ENCODE results near the gene CSPG5. TPM values are rescaled to one million over a fixed set of nuclear protein-coding genes. Genes with fewer than 3 reads are reported as not detected.

The CSPG5 gene
- total RNA-seq, 3 donors from 2014 or later: 0.58 to 1.7 (median 0.60) TPM

DNA sequence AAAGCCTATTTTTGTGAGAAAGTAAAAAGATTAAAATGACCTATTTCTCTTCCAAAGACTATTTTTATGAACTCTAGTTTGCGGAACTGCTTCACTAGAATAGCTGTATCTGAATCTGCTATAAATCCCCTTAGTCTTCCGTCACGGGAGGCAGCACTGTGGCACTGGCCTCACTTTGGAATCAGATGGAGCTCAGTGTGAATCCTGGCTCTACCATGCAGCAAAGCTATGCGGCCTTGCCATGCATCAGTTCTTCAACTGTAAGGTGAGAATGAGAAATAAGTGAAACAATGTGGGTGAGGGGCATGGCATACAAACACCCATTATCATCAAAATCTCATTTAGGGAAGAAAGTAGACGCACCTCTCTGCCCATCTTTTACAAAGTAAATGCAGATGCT is 27.5 kb upstream of the CSPG5 start:
- intact Hi-C loops (cut with DNase I, micrococcal nuclease): no loop called here
- H3K4me3 ChIP-seq: no peak overlapping the region
- H3K4me1 ChIP-seq (ENCODE audit: low read depth): peaks cover 28% of the 10 kb centered on the region
- TF ChIP-seq, protein P1, sequence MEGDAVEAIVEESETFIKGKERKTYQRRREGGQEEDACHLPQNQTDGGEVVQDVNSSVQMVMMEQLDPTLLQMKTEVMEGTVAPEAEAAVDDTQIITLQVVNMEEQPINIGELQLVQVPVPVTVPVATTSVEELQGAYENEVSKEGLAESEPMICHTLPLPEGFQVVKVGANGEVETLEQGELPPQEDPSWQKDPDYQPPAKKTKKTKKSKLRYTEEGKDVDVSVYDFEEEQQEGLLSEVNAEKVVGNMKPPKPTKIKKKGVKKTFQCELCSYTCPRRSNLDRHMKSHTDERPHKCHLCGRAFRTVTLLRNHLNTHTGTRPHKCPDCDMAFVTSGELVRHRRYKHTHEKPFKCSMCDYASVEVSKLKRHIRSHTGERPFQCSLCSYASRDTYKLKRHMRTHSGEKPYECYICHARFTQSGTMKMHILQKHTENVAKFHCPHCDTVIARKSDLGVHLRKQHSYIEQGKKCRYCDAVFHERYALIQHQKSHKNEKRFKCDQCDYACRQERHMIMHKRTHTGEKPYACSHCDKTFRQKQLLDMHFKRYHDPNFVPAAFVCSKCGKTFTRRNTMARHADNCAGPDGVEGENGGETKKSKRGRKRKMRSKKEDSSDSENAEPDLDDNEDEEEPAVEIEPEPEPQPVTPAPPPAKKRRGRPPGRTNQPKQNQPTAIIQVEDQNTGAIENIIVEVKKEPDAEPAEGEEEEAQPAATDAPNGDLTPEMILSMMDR (IDR thresholded peaks at IDR 0.05): no peak
- DNase-seq (no peak), ATAC-seq (no peak)
- H3K36me3 ChIP-seq (ENCODE audit: low read depth): peaks cover 4% of the 10 kb centered on the region
- no peaks in the 10 kb centered on the region for H3K9me3 ChIP-seq

DNA sequence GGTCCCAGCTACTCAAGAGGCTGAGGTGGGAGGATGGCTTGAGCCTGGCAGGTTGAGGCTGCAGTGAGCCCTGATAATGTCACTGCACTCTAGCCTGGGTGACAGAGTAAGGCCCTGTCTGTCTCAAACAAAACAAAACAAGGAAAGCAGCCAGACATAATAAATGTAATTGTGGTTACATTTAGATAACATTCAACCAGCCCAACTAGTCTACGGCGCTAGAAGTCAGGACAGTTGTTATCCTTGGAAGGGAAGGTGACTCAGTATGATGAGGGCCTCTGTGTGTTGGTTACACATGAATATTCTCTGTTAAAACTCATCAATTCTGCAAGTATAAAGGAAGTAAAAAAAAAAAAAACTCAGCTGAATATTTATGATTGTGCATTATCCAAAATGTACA is 27.0 kb upstream of the CSPG5 start:
- Histone ChIP-seq H3K4me3 (no peak overlapping the region), H3K36me3 (ENCODE audit: low read depth) (peaks cover 4% of the 10 kb centered on the region), H3K9me3 (no peaks in the 10 kb centered on the region), H3K4me1 (ENCODE audit: low read depth) (peaks cover 28% of the 10 kb centered on the region)
- ATAC-seq (peak; percentile 88), DNase-seq (peak in 1 of 3 donors; percentile 24)
- intact Hi-C loops (cut with DNase I, micrococcal nuclease): no loop called here
- TF ChIP-seq, protein P1 (IDR thresholded peaks at IDR 0.05): no peak

DNA sequence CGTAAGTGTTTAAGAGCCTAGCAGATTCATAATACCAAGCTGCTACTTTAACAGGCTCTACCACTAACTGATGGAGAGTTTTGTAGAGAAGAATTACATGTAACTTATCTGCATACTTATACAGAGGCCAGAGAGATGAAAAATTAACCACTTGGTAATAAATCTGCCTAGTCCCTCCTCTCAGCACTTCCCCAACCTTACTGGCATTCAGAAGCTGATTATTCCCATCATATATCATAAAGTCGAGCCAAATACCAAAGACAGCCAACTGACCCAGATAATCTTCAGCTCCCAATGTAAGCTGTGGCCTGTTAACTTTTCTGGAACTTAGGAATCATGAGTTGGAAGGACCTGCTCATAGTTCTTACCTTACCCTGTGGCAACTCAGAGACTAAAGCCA is 25.5 kb upstream of the CSPG5 start:
- Histone ChIP-seq H3K9me3 (no peaks in the 10 kb centered on the region), H3K4me3 (no peak overlapping the region), H3K36me3 (ENCODE audit: low read depth) (no peaks in the 10 kb centered on the region), H3K4me1 (ENCODE audit: low read depth) (peaks cover 28% of the 10 kb centered on the region)
- peak; percentile 12 for ATAC-seq
- no peak for DNase-seq
- TF ChIP-seq, protein P1 (IDR thresholded peaks at IDR 0.05): no peak
- intact Hi-C loops (cut with DNase I, micrococcal nuclease): no loop called here

DNA sequence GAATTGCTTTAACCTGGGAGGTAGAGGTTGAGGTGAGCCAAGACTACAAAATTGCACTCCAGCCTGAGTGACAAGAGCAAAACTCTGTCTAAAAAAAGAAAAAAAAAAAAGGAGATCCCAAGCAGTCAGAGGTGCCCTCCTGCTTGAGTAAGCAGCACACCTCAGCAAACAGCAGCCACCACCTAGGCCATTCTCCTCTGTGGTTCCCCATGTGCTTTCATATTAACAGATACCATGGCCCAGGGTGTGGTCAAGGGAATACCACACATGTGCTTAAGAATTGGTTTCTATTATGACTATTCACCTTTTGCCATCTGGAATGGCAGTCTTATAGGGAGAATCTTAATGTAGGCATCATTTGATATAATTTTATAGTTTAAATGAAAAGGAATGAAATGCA is 24.7 kb upstream of the CSPG5 start:
- Histone ChIP-seq H3K9me3 (no peaks in the 10 kb centered on the region), H3K4me3 (no peak overlapping the region), H3K4me1 (ENCODE audit: low read depth) (peaks cover 28% of the 10 kb centered on the region), H3K36me3 (ENCODE audit: low read depth) (no peaks in the 10 kb centered on the region)
- DNase-seq: peak in 1 of 3 donors; percentile 23
- peak; percentile 23 for ATAC-seq
- intact Hi-C loops (cut with DNase I, micrococcal nuclease): no loop called here
- TF ChIP-seq, protein P1 (IDR thresholded peaks at IDR 0.05): no peak

DNA sequence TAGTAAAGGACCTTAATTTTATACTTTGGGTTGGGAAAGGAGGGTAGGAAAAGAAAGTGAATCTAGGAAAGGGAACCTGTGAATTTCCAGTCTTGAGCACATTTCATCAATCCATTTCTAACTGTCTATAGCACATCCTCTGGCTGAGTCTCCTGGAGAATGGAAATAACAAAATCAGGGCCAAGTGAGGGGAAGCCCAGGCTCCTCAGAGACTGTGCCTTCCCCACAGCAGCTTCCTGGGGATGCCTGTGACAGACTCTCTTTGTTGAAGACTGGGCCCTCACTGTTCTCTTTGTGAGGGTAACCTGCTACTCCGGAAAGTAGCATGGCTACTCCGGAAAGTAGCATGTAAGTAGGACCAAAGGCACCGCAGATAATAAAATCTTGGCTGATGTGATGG is 22.6 kb upstream of the CSPG5 start:
- intact Hi-C loops (cut with DNase I, micrococcal nuclease): no loop called here
- ATAC-seq (no peak), DNase-seq (no peak)
- H3K9me3 ChIP-seq: no peaks in the 10 kb centered on the region
- TF ChIP-seq, protein P1 (IDR thresholded peaks at IDR 0.05): no peak
- peaks cover 14% of the 10 kb centered on the region for H3K4me1 ChIP-seq (ENCODE audit: low read depth)
- no peak overlapping the region for H3K4me3 ChIP-seq
- no peaks in the 10 kb centered on the region for H3K36me3 ChIP-seq (ENCODE audit: low read depth)

DNA sequence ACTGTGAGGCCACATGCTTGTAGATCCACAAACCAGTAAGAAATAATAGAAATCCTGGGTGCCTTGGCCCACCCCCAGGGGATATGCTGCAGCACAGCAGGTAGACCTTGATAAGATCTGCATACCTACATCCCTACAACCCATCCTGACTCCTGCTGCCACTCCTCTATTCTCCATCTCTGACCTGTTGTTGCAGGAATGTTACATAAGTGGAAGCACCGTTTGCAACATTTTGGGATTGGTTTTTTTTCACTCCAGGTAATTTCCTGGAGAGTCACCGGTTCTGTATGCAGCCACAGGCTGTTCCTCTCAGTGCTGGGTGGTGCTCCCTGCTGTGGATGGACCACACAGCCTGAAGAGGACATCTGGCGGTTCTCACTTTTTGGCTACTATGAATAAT is 16.1 kb upstream of the CSPG5 start:
- ATAC-seq: no peak
- no peak overlapping the region for H3K4me3 ChIP-seq
- TF ChIP-seq, protein P1 (IDR thresholded peaks at IDR 0.05): no peak
- no peak for DNase-seq
- no peaks in the 10 kb centered on the region for H3K4me1 ChIP-seq (ENCODE audit: low read depth)
- H3K9me3 ChIP-seq: no peaks in the 10 kb centered on the region
- no peaks in the 10 kb centered on the region for H3K36me3 ChIP-seq (ENCODE audit: low read depth)
- intact Hi-C loops (cut with DNase I, micrococcal nuclease): no loop called here
